ENCODE data around the gene RRAD. TPM values are rescaled to one million over a fixed set of nuclear protein-coding genes. Genes with fewer than 3 reads are reported as not detected.

RRAD gene
- total RNA-seq, 2 donors from 2014 or later, result 173 to 266 TPM

DNA sequence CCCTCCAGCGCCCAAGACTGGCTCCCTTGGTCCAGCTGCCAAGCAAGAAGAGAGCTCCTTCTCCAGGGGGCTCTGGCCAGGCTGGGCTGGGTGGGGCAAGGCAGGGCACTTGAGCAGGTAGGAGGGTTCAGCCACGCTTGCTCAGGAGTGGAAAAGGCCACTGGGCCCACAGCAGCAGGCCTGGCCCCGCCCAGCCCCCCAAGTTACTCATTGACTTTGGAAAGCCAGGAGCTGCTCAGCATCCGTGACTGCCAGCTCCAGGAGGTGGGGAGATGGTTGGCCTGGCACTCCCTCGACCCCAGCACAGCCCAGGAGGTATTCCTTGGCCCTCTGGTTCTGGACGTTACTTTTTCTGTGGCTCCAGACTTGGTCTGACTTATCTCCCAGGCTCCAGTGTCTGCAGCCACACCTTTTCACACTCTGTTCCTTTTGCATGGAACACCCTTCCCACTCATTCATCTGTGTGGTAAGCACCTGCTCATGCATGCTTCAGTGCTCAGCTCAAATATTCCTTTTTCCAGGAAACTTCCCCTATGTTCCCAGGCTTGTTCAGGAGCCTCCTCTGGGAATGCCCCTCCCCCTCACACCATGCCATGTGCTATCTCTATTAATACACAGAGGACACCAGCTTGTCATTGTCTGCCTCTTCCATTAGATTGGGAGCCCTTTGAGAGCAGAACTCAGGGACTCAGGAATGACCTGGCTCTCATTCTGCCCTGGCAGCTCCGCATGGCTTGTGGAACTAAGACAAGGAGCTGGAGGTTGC lies 6.3 kb downstream of the RRAD start, which contains the start of gene CDH16:
Gene CDH16 (minus strand): TSS at position 83 of the 766 bp plus-strand sequence. CDS start 820 bp downstream, outside the sequence.
- peaks cover 0 to 30% of the 10 kb centered on the region in 2 donors for H3K4me1 ChIP-seq
- no peaks in the 10 kb centered on the region for H3K27me3 ChIP-seq
- H3K36me3 ChIP-seq, result peaks cover 14% of the 10 kb centered on the region
- TF ChIP-seq, protein P1, sequence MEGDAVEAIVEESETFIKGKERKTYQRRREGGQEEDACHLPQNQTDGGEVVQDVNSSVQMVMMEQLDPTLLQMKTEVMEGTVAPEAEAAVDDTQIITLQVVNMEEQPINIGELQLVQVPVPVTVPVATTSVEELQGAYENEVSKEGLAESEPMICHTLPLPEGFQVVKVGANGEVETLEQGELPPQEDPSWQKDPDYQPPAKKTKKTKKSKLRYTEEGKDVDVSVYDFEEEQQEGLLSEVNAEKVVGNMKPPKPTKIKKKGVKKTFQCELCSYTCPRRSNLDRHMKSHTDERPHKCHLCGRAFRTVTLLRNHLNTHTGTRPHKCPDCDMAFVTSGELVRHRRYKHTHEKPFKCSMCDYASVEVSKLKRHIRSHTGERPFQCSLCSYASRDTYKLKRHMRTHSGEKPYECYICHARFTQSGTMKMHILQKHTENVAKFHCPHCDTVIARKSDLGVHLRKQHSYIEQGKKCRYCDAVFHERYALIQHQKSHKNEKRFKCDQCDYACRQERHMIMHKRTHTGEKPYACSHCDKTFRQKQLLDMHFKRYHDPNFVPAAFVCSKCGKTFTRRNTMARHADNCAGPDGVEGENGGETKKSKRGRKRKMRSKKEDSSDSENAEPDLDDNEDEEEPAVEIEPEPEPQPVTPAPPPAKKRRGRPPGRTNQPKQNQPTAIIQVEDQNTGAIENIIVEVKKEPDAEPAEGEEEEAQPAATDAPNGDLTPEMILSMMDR (IDR thresholded peaks at IDR 0.05), result no peak
- no peaks in the 10 kb centered on the region for H3K9me3 ChIP-seq
- peak within 1 kb of the TSS; percentile 87 to 98 for H3K27ac ChIP-seq
- H3K4me3 ChIP-seq, result no peak within 1 kb of the TSS
- no peak for DNase-seq (ENCODE audit: low spot score)

DNA sequence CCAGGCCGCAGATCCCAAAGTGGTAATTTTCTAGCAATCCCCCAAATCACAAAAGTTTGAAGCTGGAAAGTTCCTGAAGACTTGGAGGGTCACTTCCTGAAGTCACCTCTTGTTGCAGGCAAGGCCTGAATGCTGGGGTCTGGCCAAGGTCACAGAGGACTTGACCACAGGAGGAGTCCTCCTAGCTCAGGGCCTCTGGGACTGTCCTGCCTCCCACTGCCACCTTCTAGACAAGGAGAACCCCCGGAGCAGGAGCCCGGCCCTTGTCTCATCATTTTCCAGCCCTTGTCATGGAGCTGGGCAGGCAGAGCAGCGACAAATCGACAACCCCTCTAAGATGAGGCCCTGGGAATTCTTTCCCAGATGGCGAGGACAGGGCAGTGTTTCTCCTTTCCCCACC lies 7.0 kb downstream of the RRAD start:
- Histone ChIP-seq H3K36me3 (peaks cover 14% of the 10 kb centered on the region), H3K9me3 (no peaks in the 10 kb centered on the region), H3K4me3 (no peak overlapping the region), H3K4me1 (peaks cover 0 to 30% of the 10 kb centered on the region in 2 donors), H3K27ac (peak overlapping the region; percentile 87 to 98), H3K27me3 (no peaks in the 10 kb centered on the region)
- DNase-seq (ENCODE audit: low spot score), result no peak
- TF ChIP-seq, protein P1 (IDR thresholded peaks at IDR 0.05), result no peak

DNA sequence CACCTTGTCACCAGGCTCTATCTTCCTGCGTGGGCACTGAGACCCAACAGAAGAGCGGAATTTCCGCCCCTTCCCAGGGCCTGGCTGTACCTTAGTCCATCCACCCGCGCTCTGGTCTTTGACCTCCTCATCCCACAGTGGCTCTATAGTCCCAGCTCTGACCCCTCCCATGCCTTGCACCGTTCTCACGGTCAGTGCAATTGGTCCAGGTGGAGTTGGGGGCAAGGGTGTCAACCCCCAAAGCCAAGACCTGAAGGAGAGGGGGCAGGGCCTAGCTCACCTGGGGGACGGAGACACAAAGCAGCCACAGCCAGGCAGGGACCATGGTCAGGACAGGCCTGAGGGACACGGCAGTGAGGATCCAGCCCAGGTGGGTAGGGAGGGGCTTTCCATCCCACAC lies 7.6 kb downstream of the RRAD start:
- H3K4me3 ChIP-seq, result no peak overlapping the region
- H3K36me3 ChIP-seq, result peaks cover 14% of the 10 kb centered on the region
- no peaks in the 10 kb centered on the region for H3K27me3 ChIP-seq
- H3K9me3 ChIP-seq, result no peaks in the 10 kb centered on the region
- peak overlapping the region in 1 of 2 donors; percentile 98 for H3K27ac ChIP-seq
- TF ChIP-seq, protein P1 (IDR thresholded peaks at IDR 0.05), result no peak
- DNase-seq (ENCODE audit: low spot score), result no peak
- H3K4me1 ChIP-seq, result peaks cover 0 to 26% of the 10 kb centered on the region in 2 donors

DNA sequence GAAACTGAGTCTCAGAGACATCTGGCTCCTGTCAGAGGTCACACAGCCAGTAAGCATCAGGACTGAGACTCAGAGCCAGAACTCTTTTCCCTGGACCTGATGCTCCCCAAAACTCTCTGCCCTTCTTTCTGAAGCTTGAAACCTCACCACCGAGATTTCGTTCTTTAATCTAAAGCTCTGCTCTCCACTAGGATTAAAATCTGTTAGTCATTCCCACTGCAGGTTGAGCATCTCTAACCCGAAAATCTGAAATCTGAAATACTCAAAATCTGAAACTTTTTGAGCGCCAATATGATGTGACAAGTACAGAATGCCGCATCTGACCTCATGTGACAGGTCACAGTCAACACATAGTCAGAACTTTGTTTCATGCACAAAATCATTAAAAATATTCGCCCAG lies 8.8 kb downstream of the RRAD start:
- no peak for DNase-seq (ENCODE audit: low spot score)
- TF ChIP-seq, protein P1 (IDR thresholded peaks at IDR 0.05), result no peak
- Histone ChIP-seq H3K4me1 (peaks cover 0 to 21% of the 10 kb centered on the region in 2 donors), H3K36me3 (peaks cover 5% of the 10 kb centered on the region), H3K27me3 (no peaks in the 10 kb centered on the region), H3K27ac (no peak overlapping the region), H3K4me3 (no peak overlapping the region), H3K9me3 (no peaks in the 10 kb centered on the region)

DNA sequence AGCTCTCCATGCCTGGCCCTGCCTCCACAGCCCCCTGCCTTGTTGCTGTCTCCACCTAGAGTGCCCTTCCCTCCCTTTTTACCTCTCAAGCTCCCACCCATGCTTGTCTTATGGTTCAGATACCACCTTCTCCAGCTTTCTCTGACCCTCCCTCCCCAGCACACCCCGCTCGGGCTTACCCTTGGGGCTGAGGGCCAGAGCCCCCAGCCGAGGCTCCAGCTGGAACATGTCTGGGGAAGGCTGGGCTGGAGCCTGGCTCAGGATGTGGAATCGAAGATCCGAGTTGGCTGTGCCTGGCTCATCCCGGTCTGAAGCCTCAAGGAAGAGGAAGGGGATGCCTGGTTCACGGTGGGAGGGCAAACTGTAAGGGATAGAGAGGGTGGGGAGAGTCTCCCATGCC lies 10.3 kb downstream of the RRAD start:
- TF ChIP-seq, protein P1 (IDR thresholded peaks at IDR 0.05), result no peak
- no peaks in the 10 kb centered on the region for H3K27me3 ChIP-seq
- no peaks in the 10 kb centered on the region for H3K36me3 ChIP-seq
- H3K27ac ChIP-seq, result no peak overlapping the region
- H3K9me3 ChIP-seq, result no peaks in the 10 kb centered on the region
- no peak for DNase-seq (ENCODE audit: low spot score)
- H3K4me1 ChIP-seq, result peaks cover 0 to 21% of the 10 kb centered on the region in 2 donors
- no peak overlapping the region for H3K4me3 ChIP-seq
